Measurements from ENCODE around the gene THSD7B. TPM values are rescaled to one million over a fixed set of nuclear protein-coding genes. Genes with fewer than 3 reads are reported as not detected.

The THSD7B gene
- total and polyA plus RNA-seq, 2 of the 13 experiments (the other 11 are each of a cell fraction or from before 2014, with no cell fraction given): 0.02 TPM; not detected in 1

GRCh38 chr2:137357634-137358033 lies 592.3 kb downstream of the THSD7B start:
- ChIA-PET CTCF (ENCODE audit: low intra/inter-chr PET ratio, low total read pairs) (no interaction called here), POLR2A (no interaction called here)
- TF ChIP-seq NCOA5 (CRISPR knock-in tag; IDR thresholded peaks at IDR 0.05) (no peak), CEBPB (IDR thresholded peaks at IDR 0.05; ENCODE audit: borderline replicate concordance, low read depth, low read length) (0 out of 2 replicates have a peak, but pooled peaks have one; percentile 5)
- Histone ChIP-seq H3K9me3 (ENCODE audit: low read length) (peaks cover 14% of the 10 kb centered on the region; the same call in 1 of the 2 replicates), H3K9ac (ENCODE audit: insufficient read depth, low read depth, low read length) (no peak overlapping the region), H3K36me3 (replicated peaks in 1 of 2; ENCODE audit: control insufficient read depth in 1 of 2, insufficient read depth in 2 of 2, low read length in 2 of 2) (no peaks in the 10 kb centered on the region), H4K20me1 (ENCODE audit: insufficient read depth, low read length) (no peaks in the 10 kb centered on the region), H3K4me2 (ENCODE audit: low read depth, low read length) (no peak overlapping the region), H3K4me1 (ENCODE audit: insufficient read depth, low read length) (no peaks in the 10 kb centered on the region), H3K4me3 (replicated peaks in 1 of 3; ENCODE audit: insufficient read depth in 1 of 3, low read depth in 2 of 3, low read length in 3 of 3) (no peak overlapping the region), H3K79me2 (ENCODE audit: insufficient read depth, low read length) (no peaks in the 10 kb centered on the region), H2AFZ (ENCODE audit: low read length) (no peak overlapping the region), H3K27me3 (ENCODE audit: control insufficient read depth in 1 of 2, insufficient read depth in 2 of 2, low read length in 2 of 2) (no peaks in the 10 kb centered on the region), H3K27ac (ENCODE audit: extremely low read length, insufficient read depth, low read length) (no peak overlapping the region)
- intact Hi-C loops (cut with micrococcal nuclease; ENCODE audit: unreplicated experiment) (no loop called here), in situ Hi-C loops (cut with HindIII; ENCODE audit: extremely low pct_ligation_motif_present, low pct_unique_long_range_greater_than_20kb) (no loop called here)
- no peak for FAIRE-seq
- ATAC-seq: no peak
- no peak for DNase-seq (ENCODE audit: low spot score)
- BruUV-seq (replicated peaks): no TSS peak

DNA sequence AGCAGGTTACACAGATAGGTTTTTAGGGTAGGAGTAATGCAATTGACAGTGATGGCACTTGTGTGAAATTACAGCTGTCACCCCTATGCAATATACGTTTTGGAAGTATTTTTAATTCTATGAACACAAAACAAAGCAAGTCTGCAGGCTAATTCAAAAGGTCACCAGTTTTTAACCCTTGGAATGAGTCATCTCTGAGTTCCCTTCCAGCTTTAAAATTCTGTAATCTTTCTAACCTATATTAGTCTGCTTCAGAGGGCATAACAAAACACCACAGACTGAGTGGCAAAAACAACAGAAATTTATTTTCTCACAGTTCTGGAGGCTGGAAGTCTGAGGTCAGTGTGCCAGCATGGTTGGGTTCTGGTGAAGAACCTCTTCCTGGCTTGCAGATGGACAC lies 602.0 kb downstream of the THSD7B start:
- no peaks in the 10 kb centered on the region for H3K27me3 ChIP-seq (ENCODE audit: control insufficient read depth in 1 of 2, insufficient read depth in 2 of 2, low read length in 2 of 2)
- in situ Hi-C loops (cut with HindIII; ENCODE audit: extremely low pct_ligation_motif_present, low pct_unique_long_range_greater_than_20kb): no loop called here
- TF ChIP-seq ZNF230 (CRISPR knock-in tag; IDR thresholded peaks at IDR 0.05) (no peak), HNF1A (IDR thresholded peaks at IDR 0.05; ENCODE audit: low read depth) (no peak), HNF1A (CRISPR knock-in tag; IDR thresholded peaks at IDR 0.05; ENCODE audit: borderline replicate concordance) (no peak), ZNF644 (CRISPR knock-in tag; IDR thresholded peaks at IDR 0.05; ENCODE audit: low read depth) (no peak), MNT (IDR thresholded peaks at IDR 0.05) (no peak), ZNF572 (CRISPR knock-in tag; IDR thresholded peaks at IDR 0.05) (no peak), MBD4 (IDR thresholded peaks at IDR 0.05; ENCODE audit: borderline replicate concordance, low read length) (no peak), NKX3-1 (CRISPR knock-in tag; IDR thresholded peaks at IDR 0.05) (no peak), ZNF790 (CRISPR knock-in tag; IDR thresholded peaks at IDR 0.05; ENCODE audit: borderline replicate concordance) (no peak)
- TF ChIP-seq, protein P1, sequence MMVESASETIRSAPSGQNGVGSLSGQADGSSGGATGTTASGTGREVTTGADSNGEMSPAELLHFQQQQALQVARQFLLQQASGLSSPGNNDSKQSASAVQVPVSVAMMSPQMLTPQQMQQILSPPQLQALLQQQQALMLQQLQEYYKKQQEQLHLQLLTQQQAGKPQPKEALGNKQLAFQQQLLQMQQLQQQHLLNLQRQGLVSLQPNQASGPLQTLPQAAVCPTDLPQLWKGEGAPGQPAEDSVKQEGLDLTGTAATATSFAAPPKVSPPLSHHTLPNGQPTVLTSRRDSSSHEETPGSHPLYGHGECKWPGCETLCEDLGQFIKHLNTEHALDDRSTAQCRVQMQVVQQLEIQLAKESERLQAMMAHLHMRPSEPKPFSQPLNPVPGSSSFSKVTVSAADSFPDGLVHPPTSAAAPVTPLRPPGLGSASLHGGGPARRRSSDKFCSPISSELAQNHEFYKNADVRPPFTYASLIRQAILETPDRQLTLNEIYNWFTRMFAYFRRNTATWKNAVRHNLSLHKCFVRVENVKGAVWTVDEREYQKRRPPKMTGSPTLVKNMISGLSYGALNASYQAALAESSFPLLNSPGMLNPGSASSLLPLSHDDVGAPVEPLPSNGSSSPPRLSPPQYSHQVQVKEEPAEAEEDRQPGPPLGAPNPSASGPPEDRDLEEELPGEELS (CRISPR knock-in tag; IDR thresholded peaks at IDR 0.05): no peak

More for the DNA sequence above, 602.0 kb downstream of the THSD7B start:
- Histone ChIP-seq H3K9ac (ENCODE audit: insufficient read depth, low read depth, low read length) (no peak overlapping the region), H4K20me1 (ENCODE audit: insufficient read depth, low read length) (no peaks in the 10 kb centered on the region), H3K36me3 (replicated peaks in 1 of 2; ENCODE audit: control insufficient read depth in 1 of 2, insufficient read depth in 2 of 2, low read length in 2 of 2) (no peaks in the 10 kb centered on the region), H3K27ac (ENCODE audit: extremely low read length, insufficient read depth, low read length) (no peak overlapping the region), H3K79me2 (ENCODE audit: insufficient read depth, low read length) (no peaks in the 10 kb centered on the region), H2AFZ (ENCODE audit: low read length) (no peak overlapping the region), H3K4me1 (ENCODE audit: insufficient read depth, low read length) (no peaks in the 10 kb centered on the region), H3K9me3 (ENCODE audit: low read length) (peaks cover 6% of the 10 kb centered on the region), H3K4me2 (ENCODE audit: low read depth, low read length) (no peak overlapping the region), H3K4me3 (replicated peaks in 1 of 3; ENCODE audit: insufficient read depth in 1 of 3, low read depth in 2 of 3, low read length in 3 of 3) (no peak overlapping the region)
- FAIRE-seq (no peak), ATAC-seq (no peak), DNase-seq (ENCODE audit: low spot score) (no peak)
- intact Hi-C loops (cut with micrococcal nuclease; ENCODE audit: unreplicated experiment): no loop called here
- ChIA-PET CTCF (ENCODE audit: low intra/inter-chr PET ratio, low total read pairs) (no interaction called here), POLR2A (no interaction called here)
- no TSS peak for BruUV-seq (replicated peaks)
- WGBS (ENCODE audit: low lambda C conversion rate): 0% methylated on average over 1 of the region's 1 CpG

Measured in HepG2 (cell line).